Liver (tissue), 9 donors: ENCODE measurements around the gene PTMS. TPM values are rescaled to one million over a fixed set of nuclear protein-coding genes. Genes with fewer than 3 reads are reported as not detected.

Source experiments
- DNase-seq: peaks from one replicate; pipeline ENCODE4 v3.0.0-alpha.2; 2017; ENCODE audit warnings: low spot score
- H3K27ac ChIP-seq, 2 donors: one replicate each; pipeline ENCODE4 v1.7.0; 2013; ENCODE audit warnings: inconsistent platforms in 2 of 2, low read length in 2 of 2, control low read depth in 1 of 2, low read depth in 1 of 2, mild to moderate bottlenecking in 1 of 2
- H3K27me3 ChIP-seq, 4 donors: one replicate each; pipeline versions ENCODE4 v1.6.1 to v1.7.0; 2013; ENCODE audit warnings: low read length in 3 of 4, inconsistent platforms in 1 of 4, mild to moderate bottlenecking in 1 of 4, moderate library complexity in 1 of 4; ENCODE audit not compliant: control insufficient read depth in 4 of 4, insufficient read depth in 4 of 4
- H3K36me3 ChIP-seq, 4 donors: one replicate each; pipeline versions ENCODE4 v1.6.1 to v1.7.0; 2013; ENCODE audit warnings: low read length in 3 of 4, mild to moderate bottlenecking in 3 of 4, low read depth in 1 of 4, moderate library complexity in 1 of 4; ENCODE audit not compliant: control insufficient read depth in 4 of 4, insufficient read depth in 3 of 4
- H3K4me1 ChIP-seq, 4 donors: one replicate each; pipeline versions ENCODE4 v1.6.1 to v1.7.0; 2013; ENCODE audit warnings: low read length in 3 of 4, mild to moderate bottlenecking in 3 of 4, moderate library complexity in 1 of 4; ENCODE audit not compliant: control insufficient read depth in 4 of 4, insufficient read depth in 4 of 4
- H3K4me3 ChIP-seq, 3 donors: one replicate each; pipeline versions ENCODE4 v1.6.1 to v1.7.0; 2013; ENCODE audit warnings: low read length in 3 of 3, control low read depth in 1 of 3, low read depth in 1 of 3, mild to moderate bottlenecking in 1 of 3
- H3K9ac ChIP-seq, 2 donors: one replicate each; pipeline ENCODE4 v1.7.0; 2013; ENCODE audit warnings: low read length in 2 of 2, mild to moderate bottlenecking in 2 of 2, moderate library complexity in 2 of 2, control low read depth in 1 of 2, low read depth in 1 of 2
- H3K9me3 ChIP-seq, 4 donors: one replicate each; pipeline versions ENCODE4 v1.6.1 to v1.7.0; 2013; ENCODE audit warnings: low read length in 3 of 4; ENCODE audit not compliant: control insufficient read depth in 4 of 4
- EGR1 ChIP-seq, 2 donors: IDR thresholded peaks; 2 replicates each; pipeline ENCODE4 v1.6.1; 2016 to 2018; ENCODE audit warnings: antibody characterized with exemption in 2 of 2, low read depth in 2 of 2
- GABPA ChIP-seq, 2 donors: IDR thresholded peaks in 1 of 2; conservative IDR thresholded peaks in 1 of 2; 2 replicates each; pipeline ENCODE4 v1.6.1; 2016; ENCODE audit warnings: antibody characterized with exemption in 2 of 2, mild to moderate bottlenecking in 1 of 2, moderate library complexity in 1 of 2
- NR2F2 ChIP-seq: IDR thresholded peaks from 2 replicates; pipeline ENCODE4 v1.6.1; 2016; ENCODE audit warnings: antibody characterized with exemption
- SP1 ChIP-seq: IDR thresholded peaks from 2 replicates; pipeline ENCODE4 v1.6.1; 2018; ENCODE audit warnings: antibody characterized with exemption, mild to moderate bottlenecking
- TAF1 ChIP-seq: conservative IDR thresholded peaks from 2 replicates; pipeline ENCODE4 v1.6.1; 2016; ENCODE audit warnings: antibody characterized with exemption, mild to moderate bottlenecking
- WGBS: extraction: QIAGEN DNeasy Blood & Tissue Kit; methylation state at CpG from one replicate; pipeline ENCODE4 v1.1.7; 2013; 5-methylcytosine and 5-hydroxymethylcytosine counted together
- polyA plus RNA-seq, 2 donors: library from polyadenylated mRNA; stranded (reverse) in 1 of 2; unstranded in 1 of 2; fragments of 200-250 nt in 1 of 2; fragments of >200 nt in 1 of 2; fragmentation: Nextera tagmentation in 1 of 2; extraction: Ambion mirVana in 1 of 2; gene quantifications; one replicate each; pipeline versions ENCODE4 v1.2.1 to v1.2.3, GENCODE V29; 2013 to 2015
- total RNA-seq, 2 donors: library from RNA; depleted of rRNA; stranded (reverse); fragments of >200 nt; gene quantifications; one replicate each; pipeline ENCODE4 v1.2.3, GENCODE V29; 2014
- TF ChIP-seq, protein P1 (sequence below): IDR thresholded peaks from 2 replicates; pipeline ENCODE4 v1.6.1; 2016; ENCODE audit warnings: antibody characterized with exemption
- TF ChIP-seq, protein P2 (sequence below): IDR thresholded peaks from 2 replicates; pipeline ENCODE4 v1.6.1; 2016; ENCODE audit warnings: antibody characterized with exemption
- TF ChIP-seq, protein P3 (sequence below): IDR thresholded peaks from 2 replicates; pipeline ENCODE4 v1.6.1; 2016; ENCODE audit warnings: antibody characterized with exemption
- TF ChIP-seq, protein P4 (sequence below): IDR thresholded peaks from 2 replicates; pipeline ENCODE4 v1.6.1; 2016; ENCODE audit warnings: antibody characterized with exemption, mild to moderate bottlenecking
- donor health status: healthy.
- donor health status: healthy.
- donor health status: healthy.
- donor health status: healthy.
- donor health status: healthy.

Gene PTMS
- total and polyA plus RNA-seq, 4 donors: 26.3 to 261 (median 104) TPM

DNA sequence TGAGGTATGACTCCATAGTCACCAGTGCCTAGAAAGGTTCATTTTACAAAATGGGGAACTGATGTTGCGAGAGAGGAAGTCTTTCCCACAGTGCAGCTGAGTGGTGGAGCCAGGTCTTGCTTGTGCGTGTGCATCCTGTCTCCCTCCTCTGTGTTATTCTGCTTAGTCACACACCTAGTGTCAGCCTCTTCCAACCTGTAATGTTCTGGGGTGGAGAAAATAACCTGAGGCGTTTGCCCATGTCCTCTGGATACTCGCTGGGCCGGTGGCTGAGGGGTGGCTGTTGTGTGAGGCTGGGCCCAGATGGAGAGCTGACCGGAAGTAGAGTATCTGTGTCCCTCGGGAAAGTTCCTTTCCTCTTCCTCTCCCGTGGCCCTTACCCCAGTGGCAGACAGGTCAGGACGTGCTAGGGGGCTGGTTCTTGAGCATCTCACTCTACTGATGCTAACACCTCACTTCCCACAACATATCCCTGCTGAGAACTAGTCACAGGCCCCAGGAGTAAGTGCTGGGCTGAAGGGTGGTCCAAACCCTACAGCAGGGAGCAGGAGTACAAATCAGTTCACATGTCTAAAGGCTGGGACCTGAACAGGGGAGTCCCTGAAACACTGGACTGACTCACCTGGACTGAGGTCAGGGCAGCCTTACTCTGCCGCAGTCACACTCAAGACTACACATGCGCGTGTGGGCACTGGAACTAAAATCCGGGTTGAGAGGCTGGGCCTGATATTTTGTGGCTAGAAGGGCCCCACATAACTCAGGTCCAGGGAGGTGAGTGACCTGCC is 20.2 kb upstream of the PTMS start:
- H3K27ac ChIP-seq: peak overlapping the region; percentile 28 to 66
- TF ChIP-seq GABPA (IDR thresholded peaks at IDR 0.05 in 1 of 2, conservative IDR thresholded peaks at IDR 0.05 in 1 of 2): peak in 1 of 2 donors; percentile 35
- TF ChIP-seq, protein P1, sequence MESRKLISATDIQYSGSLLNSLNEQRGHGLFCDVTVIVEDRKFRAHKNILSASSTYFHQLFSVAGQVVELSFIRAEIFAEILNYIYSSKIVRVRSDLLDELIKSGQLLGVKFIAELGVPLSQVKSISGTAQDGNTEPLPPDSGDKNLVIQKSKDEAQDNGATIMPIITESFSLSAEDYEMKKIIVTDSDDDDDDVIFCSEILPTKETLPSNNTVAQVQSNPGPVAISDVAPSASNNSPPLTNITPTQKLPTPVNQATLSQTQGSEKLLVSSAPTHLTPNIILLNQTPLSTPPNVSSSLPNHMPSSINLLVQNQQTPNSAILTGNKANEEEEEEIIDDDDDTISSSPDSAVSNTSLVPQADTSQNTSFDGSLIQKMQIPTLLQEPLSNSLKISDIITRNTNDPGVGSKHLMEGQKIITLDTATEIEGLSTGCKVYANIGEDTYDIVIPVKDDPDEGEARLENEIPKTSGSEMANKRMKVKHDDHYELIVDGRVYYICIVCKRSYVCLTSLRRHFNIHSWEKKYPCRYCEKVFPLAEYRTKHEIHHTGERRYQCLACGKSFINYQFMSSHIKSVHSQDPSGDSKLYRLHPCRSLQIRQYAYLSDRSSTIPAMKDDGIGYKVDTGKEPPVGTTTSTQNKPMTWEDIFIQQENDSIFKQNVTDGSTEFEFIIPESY: no peak
- TF ChIP-seq, protein P2, sequence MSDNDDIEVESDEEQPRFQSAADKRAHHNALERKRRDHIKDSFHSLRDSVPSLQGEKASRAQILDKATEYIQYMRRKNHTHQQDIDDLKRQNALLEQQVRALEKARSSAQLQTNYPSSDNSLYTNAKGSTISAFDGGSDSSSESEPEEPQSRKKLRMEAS: no peak
- peaks cover 16 to 43% (median 35%) of the 10 kb centered on the region in 4 donors for H3K36me3 ChIP-seq
- WGBS: 79% methylated on average over 13 of the region's 13 CpGs
- no peaks in the 10 kb centered on the region for H3K9me3 ChIP-seq
- H3K4me1 ChIP-seq: no peaks in the 10 kb centered on the region
- no peak overlapping the region for H3K9ac ChIP-seq
- no peaks in the 10 kb centered on the region for H3K27me3 ChIP-seq
- no peak overlapping the region for H3K4me3 ChIP-seq
- no peak for DNase-seq

DNA sequence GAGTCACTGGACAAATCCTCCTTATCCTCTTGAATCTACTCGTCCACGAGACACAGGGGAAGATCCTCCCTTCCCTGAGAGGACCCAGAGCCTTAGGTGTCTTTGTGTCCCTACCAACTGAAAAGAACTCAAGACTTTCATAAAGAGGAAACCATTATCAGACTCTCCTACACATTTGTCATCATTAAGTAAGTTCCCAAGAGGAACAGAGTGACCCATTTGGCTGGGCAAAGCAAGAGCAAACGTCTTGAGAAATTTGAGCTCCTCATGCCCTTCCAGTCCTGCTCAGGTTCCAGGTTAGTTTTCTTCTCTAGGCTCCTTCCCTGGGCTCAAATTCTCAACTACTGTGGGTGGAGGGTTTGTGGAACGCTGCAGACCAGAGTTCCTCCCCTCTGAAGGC is 18.9 kb upstream of the PTMS start:
- Histone ChIP-seq H3K27ac (no peak overlapping the region), H3K36me3 (peaks cover 16 to 43% (median 36%) of the 10 kb centered on the region in 4 donors), H3K27me3 (no peaks in the 10 kb centered on the region), H3K9me3 (no peaks in the 10 kb centered on the region), H3K9ac (no peak overlapping the region), H3K4me1 (peaks cover 0 to 8% (median 6%) of the 10 kb centered on the region in 4 donors), H3K4me3 (no peak overlapping the region)
- TF ChIP-seq EGR1 (IDR thresholded peaks at IDR 0.05; ENCODE audit: low read depth in 2 of 2): no peak
- TF ChIP-seq TAF1: no peak
- TF ChIP-seq SP1: no peak
- TF ChIP-seq, protein P1: no peak
- no peak for TF ChIP-seq NR2F2
- TF ChIP-seq, protein P3, sequence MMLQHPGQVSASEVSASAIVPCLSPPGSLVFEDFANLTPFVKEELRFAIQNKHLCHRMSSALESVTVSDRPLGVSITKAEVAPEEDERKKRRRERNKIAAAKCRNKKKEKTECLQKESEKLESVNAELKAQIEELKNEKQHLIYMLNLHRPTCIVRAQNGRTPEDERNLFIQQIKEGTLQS: no peak
- TF ChIP-seq, protein P4, sequence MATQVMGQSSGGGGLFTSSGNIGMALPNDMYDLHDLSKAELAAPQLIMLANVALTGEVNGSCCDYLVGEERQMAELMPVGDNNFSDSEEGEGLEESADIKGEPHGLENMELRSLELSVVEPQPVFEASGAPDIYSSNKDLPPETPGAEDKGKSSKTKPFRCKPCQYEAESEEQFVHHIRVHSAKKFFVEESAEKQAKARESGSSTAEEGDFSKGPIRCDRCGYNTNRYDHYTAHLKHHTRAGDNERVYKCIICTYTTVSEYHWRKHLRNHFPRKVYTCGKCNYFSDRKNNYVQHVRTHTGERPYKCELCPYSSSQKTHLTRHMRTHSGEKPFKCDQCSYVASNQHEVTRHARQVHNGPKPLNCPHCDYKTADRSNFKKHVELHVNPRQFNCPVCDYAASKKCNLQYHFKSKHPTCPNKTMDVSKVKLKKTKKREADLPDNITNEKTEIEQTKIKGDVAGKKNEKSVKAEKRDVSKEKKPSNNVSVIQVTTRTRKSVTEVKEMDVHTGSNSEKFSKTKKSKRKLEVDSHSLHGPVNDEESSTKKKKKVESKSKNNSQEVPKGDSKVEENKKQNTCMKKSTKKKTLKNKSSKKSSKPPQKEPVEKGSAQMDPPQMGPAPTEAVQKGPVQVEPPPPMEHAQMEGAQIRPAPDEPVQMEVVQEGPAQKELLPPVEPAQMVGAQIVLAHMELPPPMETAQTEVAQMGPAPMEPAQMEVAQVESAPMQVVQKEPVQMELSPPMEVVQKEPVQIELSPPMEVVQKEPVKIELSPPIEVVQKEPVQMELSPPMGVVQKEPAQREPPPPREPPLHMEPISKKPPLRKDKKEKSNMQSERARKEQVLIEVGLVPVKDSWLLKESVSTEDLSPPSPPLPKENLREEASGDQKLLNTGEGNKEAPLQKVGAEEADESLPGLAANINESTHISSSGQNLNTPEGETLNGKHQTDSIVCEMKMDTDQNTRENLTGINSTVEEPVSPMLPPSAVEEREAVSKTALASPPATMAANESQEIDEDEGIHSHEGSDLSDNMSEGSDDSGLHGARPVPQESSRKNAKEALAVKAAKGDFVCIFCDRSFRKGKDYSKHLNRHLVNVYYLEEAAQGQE: no peak
- WGBS: 83% methylated on average over 4 of the region's 4 CpGs
- DNase-seq: no peak
